Spleen (tissue), 7 donors: Measurements from ENCODE around the gene CSTPP1.
A peak's percentile ranks its signal among the peaks of the same experiment; 100 is the strongest.

ENCODE experiments used
- CTCF ChIP-seq, 11 experiments: fragments of 200-600 bp in 7 of 11; fragments of 450-650 bp in 4 of 11; sonication (generic) in 4 of 11; IDR thresholded peaks in 8 of 11; conservative IDR thresholded peaks in 3 of 11; 1 replicate in 7 of 11; 2 replicates in 4 of 11; pipeline versions ENCODE4 v1.4.0 to v1.8.0; 2016 to 2021; ENCODE audit warnings: antibody characterized with exemption in 11 of 11, inconsistent platforms in 4 of 11, mild to moderate bottlenecking in 1 of 11
- POLR2A ChIP-seq, 3 donors: fragments of 450-650 bp; IDR thresholded peaks; one replicate each; pipeline ENCODE4 v1.5.1; 2017; ENCODE audit warnings: antibody characterized with exemption in 3 of 3, mild to moderate bottlenecking in 1 of 3
- POLR2AphosphoS5 ChIP-seq, 3 donors: sonication (generic); formaldehyde crosslinking; IDR thresholded peaks; one replicate each; pipeline ENCODE4 v1.5.1; 2017; ENCODE audit warnings: antibody characterized with exemption in 3 of 3
- donor health status: DM: no; HTN: no; CAD: no; lungs with moderate emphysema.
- donor health status: DM: no; HTN: no; CAD: no.
- donor health status: DM: no; HTN: no; CAD: no.

- peak in 1 of 11 experiments; percentile 1 for TF ChIP-seq CTCF (IDR thresholded peaks at IDR 0.05 in 8 of 11, conservative IDR thresholded peaks at IDR 0.05 in 3 of 11)
- peak in 1 of 3 donors; percentile 21 for TF ChIP-seq POLR2AphosphoS5 (IDR thresholded peaks at IDR 0.05)
- TF ChIP-seq POLR2A (IDR thresholded peaks at IDR 0.05) = no peak
Measured at GRCh38 chr11:47186700-47187695, 250.4 kb downstream of the CSTPP1 start.
